ENCODE data around the gene JAKMIP2.

Gene JAKMIP2

DNA sequence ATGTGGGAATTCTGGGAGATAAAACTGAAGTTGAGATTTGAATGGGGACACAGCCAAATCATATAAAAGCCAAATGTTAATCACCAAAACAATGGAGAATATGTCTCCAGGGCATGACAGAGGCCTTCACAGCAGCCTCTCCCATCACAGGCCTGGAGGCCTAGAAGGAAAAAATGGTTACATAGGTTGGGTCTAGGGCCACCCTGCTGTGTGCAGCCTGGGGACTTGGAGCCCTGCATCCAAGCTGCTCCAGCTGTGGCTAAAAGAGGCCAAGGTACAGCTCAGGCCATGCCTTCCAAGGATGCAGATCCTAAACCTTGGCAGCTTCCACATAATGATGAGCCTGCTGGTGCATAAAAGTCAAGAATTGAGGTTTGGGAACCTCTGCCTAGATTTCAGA is 85.1 kb downstream of the JAKMIP2 start:
- DNase-seq (ENCODE audit: low read depth in 2 of 2) = no peak

DNA sequence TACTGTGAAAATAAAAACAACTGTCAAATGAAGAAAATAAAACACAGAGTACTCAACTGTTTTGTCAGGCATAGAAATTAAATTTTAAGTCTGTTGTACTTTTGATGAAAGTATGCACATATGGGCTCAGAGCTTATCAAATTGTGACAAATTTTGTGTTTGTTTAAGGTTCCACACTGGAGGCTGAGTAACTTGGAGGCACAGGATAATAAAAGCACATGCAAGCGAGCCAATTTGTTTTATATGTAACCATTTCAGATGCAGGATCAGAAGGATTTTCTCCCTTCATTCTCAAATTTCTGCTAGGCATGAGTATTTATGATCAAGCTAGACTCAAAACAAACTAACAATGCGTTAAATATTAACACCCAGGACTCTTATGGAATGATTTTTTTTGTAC is 87.8 kb downstream of the JAKMIP2 start:
- no peak for DNase-seq (ENCODE audit: low read depth in 2 of 2)

DNA sequence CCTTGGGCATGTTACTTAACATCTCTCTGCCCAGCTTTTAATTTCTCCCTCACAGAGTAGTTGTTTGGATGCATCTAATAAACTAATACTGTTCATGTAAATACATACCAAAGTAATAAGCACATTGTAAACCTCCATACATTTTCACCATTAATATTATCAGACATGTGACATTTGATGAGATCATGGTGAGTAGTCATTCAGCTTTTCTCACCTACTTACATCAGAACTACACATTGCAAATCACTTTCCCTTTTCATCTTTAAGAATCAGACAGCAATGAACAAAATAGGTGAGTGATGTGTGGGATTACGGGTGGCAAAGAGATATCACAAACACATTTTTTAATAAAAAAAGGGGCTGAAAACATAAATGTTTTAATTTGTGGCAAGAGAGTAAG is 89.3 kb downstream of the JAKMIP2 start:
- no peak for DNase-seq (ENCODE audit: low read depth in 2 of 2)

DNA sequence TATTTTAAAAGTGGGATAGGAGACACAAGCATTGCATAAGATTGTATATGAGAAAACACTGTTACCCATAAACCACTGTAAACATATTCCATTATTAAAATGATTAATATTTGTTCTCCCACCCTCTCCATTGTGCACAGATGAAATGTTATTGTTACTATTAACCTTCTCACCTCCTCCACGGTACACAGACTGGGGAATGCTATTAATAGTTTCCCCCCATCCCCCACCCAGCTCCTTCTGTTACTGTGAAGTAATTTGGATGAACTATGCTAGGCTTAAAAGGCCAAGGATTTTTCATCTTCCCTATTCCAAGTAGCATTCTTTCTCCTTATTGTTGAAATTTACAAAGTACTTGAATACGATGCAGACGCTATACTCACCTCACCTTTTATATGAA is 91.4 kb downstream of the JAKMIP2 start:
- DNase-seq (ENCODE audit: low read depth in 2 of 2) = no peak

DNA sequence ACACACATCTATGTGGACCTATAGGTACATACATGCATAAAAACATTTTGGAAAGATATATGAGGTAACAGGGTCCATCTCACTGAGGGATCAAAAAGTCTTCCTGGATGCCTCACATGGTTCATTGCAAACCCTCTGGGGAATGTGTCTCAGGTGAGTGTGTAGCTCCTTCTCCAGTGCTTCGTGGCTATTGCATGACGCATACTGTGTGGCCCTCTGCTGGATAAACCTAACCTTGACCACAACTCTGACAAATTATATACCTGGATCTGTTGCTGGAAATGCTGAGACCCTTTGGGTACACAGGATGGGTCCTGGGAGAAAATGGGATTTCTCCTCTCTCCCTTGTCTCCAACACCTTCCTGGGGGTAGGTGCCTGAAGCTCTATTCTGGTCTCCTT is 91.9 kb downstream of the JAKMIP2 start:
- DNase-seq (ENCODE audit: low read depth in 2 of 2) = no peak

DNA sequence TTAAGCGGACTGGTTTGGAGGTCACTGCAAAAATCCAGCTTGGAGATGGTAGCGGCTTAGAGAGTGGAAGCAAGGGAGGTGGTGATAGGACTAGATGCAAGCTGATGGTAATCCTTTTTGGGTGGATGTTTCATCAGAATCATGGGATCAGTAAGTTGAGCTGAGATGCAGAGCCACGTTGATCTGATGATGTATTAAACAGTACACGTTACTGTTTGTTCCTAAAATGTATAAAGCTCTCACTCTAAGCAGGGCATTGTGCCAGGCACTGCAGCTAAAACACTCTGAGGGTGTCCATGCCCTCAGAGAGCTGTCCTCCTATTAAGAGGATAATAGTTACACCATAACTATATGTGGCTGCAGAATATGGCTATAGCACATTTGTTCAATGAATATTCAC is 93.1 kb downstream of the JAKMIP2 start:
- no peak for DNase-seq (ENCODE audit: low read depth in 2 of 2)

DNA sequence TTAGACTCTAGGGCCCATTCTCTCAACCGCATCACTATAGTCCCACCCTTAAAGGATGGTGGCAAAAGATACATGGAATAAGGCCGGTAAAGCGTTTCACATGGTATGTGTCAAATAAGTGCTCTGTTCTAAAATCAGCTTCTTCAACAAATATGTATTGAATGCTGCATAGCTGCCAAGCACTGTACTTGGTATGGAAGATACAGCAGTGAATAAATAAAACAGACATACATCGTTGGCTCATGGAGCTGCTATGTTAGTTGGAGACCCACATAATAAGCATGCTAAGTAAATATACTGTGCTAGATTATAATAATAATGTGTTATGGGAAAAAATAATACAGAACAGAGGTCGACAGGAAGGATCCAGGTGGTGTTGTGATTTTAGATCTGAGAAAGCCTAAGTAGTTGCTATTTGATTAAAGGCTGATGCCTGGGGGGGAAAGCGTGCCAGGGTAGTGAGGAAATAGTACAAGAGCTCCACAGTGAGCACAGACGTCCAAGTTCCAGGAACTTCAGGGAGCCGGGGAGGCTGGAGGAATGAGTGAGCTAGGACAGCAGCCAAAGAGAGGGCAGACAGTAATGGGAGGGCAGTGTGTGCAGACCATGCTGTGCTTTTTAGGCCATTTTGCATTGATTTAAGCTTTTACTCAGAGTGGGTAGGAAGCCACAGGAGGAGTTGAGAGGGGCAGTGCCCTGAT is 93.7 kb downstream of the JAKMIP2 start:
- DNase-seq (ENCODE audit: low read depth in 2 of 2) = no peak

DNA sequence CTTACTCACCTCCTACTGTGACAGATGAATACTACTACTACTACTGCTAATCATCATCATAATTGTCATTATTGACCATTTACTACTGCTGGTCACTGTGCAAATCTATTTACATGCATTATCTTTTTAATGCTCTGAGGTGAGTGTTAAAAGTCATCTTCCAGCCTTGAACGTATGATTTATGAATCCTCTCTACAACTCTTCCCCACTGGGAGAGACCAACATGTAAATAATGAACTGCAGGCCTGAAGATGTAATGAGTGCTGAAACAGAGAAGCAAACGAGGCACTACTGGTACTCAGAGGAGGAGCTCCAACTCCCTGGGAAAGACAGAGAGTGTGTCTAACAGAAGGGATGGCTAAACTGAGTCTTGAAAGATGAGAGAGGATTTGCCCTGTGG is 95.4 kb downstream of the JAKMIP2 start:
- DNase-seq (ENCODE audit: low read depth in 2 of 2) = no peak

DNA sequence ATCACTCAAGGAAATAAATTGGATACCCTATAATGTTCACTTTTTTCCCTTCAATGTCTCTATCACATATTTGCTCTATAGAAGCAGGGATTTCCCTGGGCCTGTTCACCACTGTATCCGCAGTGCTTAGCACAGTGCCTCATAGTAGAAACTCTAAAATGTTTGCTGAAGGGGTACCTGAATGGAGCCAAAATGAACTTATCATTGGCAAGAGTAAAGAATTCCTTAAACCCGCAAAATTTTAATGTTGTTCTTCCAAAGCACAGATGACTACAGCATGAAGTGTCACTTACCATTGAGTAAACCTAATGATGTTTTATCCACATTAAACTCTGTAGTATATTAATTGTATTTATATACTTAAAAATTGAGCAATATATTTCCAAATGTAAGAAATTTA is 96.1 kb downstream of the JAKMIP2 start:
- DNase-seq (ENCODE audit: low read depth in 2 of 2) = no peak

DNA sequence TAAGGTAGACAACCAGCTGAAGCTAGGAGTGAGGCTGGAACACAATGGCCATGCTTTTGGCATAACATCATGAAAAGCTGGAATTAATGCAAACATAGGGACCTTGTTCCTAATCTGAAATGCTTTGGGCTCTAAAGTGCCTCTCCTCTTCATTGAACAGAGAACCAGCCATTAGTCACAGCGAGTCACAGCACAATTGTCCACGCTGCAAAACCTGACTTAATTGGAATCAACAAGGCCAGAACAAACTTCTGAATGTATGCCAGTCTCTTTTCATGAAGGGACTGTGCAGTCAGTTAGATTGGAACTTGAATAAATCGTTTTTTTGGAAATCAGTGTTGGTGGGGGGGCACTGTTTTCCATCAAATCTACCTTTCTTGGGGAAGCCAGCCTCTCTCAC is 96.5 kb downstream of the JAKMIP2 start:
- no peak for DNase-seq (ENCODE audit: low read depth in 2 of 2)

DNA sequence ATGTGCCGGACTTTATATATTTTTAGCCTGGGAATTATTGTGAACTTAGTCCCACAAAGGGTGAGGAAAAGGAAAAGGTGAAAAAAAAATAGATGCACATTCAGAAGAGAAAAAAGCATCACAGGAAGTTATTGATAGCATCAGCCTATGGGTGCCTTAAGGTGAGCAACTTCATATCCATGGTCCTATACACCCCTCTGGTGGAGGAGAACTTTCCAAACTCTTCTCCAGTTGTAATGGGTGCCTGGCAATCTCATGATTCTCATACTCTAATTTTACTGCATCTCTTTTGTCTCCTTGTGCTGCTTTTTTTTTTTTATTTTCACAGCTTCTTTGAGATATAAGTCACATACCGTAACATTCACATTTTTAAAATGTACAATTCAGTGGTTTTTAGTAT is 107.4 kb downstream of the JAKMIP2 start:
- DNase-seq (ENCODE audit: low read depth in 2 of 2) = no peak

DNA sequence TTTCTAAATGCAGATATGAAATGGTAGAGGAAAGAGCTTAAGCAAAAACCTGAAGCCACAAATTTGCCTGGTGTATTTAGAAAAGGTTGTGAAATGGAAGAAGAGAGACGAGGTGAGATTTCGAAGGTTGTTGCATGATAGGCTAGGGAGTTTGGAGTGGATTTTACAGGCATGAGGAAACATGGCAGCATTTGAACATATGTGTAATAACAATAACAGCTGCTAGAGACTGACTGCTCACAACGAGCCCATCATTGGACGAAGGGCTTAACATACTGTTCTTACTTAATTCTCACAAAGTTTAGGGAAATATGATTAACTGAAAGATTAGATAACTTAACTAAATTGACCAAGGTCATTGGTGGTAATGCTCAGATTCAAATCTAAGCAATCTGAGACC is 108.1 kb downstream of the JAKMIP2 start:
- no peak for DNase-seq (ENCODE audit: low read depth in 2 of 2)

DNA sequence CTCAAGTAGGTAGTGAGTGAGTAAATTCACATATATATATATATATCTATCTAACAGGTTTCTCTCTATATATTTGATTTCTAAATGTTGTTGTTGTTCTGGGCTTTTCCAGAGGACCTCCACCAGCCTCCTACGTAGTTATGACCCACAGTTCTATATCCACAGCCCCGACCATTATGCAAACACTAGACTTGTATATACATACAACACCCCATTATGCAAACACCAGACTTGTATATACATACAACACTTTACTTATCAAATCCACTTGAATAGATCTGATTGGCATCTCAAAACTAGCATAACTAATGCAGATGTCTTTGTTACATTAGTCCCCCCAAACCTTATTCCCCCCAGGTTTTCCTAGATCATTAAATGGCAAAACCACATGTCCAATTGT is 108.7 kb downstream of the JAKMIP2 start:
- no peak for DNase-seq (ENCODE audit: low read depth in 2 of 2)

DNA sequence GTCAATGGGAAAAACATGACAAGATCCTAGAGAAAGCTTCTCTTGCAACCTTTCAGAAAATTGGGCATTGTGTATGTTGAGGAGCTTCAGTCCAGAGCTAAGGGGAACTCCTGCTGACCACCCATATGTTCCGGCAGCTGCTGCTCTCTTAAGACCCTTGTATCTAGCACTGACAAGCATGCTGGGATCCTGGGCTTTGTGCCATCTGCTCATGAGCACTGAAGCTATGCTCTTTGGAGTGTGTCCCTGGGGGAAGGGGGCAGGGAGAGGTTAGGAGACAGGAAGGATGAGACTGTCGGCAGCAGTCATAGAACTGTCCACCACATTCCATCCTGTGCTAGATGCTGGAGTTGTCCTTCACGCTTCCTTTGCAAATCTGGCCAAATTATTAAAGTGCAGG is 109.3 kb downstream of the JAKMIP2 start:
- no peak for DNase-seq (ENCODE audit: low read depth in 2 of 2)

DNA sequence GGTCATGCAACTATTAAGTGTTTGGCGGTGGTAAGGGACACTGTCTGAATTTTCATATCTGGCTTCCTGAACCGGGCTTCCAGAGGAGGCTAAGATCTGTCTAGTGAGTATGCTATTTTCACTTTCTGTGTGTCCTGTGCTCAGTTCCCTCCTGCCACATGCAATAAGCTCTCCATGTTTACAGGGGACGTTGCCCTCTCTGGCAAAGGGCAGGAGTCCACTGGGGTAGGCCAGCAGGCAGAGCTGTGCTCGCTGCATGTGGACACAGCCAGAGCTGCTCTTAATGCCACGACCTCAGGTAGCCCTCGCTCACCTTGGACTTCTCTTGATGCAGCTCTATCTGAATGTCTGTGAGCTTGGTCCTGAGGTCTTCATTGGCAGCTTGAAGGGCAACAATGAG is 111.2 kb downstream of the JAKMIP2 start:
- no peak for DNase-seq (ENCODE audit: low read depth in 2 of 2)

DNA sequence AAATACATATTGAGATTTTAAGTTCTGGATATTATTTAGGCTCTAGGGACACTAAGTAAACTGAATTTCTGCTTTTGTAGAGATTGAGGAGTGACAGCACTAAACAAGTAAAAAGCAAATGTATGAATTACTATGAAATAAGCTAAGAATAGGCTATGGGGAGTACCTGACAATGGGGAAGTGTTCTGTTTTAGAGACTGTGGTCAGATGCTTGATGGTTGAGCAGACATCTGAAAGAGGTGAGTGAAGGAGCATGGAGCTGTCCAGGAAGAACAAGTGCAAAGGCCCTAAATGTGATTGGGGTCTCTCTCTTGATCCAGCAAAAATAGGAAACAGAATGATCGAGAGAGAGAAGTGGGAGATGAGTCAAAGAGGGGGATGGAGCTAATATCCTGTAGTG is 111.7 kb downstream of the JAKMIP2 start:
- DNase-seq (ENCODE audit: low read depth in 2 of 2) = no peak

DNA sequence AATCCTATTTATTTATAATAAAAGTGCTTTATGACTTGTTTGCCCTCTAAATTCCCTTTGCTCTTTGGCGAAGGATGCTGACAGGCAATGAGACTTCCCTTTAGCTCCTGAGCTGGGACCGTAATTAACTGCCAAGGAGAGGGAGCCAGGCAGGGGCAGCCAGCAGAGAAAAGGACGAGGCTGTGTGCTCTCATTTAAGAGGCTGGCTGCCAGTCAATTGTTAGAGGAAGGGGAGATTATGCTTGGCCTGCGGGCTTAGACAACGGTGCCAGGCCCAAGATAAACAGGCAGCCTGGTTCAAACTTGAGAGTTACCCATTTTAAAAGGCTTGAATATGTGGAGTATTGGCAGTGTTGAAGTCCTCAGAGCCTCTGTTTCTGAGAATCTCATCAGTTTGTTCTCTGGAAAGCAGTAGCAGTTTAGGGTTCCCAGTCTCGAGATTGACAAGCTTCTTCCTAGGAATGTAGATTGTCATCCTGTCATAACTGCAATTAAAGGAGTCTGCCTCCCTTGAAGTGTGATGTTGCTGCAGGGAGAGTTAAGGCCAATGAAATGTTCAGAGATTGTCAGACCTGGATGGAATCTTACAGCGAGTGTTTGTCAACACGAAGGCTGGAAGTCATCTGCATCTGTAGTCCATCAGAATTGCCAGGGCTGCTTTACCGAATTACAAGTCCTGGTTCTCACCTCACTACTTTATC is 113.2 kb downstream of the JAKMIP2 start:
- no peak for DNase-seq (ENCODE audit: low read depth in 2 of 2)

DNA sequence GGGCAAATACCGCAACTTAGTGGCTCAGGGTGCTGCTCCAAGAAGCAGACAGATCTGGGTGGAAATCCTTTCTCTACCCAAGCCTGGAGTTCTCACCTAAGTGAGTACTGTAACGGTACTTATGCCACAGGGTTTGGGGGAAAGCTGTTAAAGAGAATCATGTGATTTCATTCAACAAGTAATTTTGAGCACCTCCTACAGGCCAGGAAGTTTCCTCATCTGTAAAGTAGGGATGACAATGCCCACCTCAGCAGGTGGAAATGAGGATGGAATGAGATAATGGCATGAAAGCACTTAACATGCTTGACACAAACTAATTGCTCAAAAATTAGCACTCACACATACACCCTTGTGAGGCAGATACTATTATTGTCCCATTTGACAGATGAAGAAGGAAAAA is 114.1 kb downstream of the JAKMIP2 start:
- DNase-seq (ENCODE audit: low read depth in 2 of 2) = no peak

DNA sequence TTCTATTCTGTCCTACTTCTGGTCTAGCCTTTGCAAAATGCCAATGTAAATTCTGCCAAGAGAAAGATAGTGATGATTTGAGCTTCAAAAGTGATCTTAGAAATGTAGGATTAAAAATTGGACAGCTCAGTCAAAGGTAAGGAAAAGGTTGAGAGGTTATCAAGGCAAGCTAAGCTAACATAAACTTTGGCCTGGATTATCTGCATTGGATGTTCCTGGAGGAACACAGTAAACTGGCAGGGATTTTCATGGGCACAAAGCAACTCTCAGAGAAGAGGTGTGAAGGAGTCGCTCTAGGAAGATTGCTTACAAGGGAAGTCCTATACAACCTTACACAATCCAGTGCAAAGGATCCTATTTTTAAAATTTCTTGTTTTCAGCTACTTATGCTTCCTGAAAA is 115.2 kb downstream of the JAKMIP2 start:
- no peak for DNase-seq (ENCODE audit: low read depth in 2 of 2)

DNA sequence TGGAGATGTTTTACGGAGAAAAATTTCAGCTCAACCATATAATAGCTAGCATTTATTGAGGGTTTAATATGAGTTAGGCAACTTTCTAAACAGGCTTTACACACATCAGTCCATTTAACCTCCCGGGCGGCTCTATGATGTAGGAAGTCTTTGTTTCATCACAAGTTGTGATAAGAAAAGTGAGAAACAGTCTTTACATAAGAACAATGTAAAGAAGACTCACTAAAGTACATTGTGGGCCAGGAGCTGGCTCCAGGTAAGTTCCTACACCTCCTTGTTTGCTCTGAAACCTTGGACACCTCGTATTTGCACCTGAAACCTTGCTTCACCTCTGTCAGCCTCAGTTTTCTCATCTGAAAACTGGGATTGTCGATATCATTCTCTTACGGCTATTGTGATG is 116.1 kb downstream of the JAKMIP2 start:
- no peak for DNase-seq (ENCODE audit: low read depth in 2 of 2)

DNA sequence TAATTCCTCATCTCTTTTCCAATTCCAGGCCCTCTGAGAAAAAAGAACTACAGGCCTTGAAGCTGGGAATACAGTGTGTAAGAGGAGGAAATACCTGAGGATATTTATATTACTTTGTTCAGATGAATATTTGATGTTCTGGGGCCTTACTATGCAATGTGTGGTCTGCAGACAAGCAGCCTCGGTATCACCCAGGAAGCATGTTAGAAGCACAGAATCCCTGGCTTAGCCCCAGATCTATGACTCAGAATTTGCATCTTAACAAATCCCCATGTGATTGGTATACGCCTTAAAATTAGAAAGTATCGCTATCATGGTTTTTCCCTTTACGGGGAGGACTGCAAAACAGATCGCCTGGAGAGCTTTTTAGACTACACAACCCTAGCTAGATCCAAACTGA is 121.0 kb downstream of the JAKMIP2 start:
- DNase-seq (ENCODE audit: low read depth in 2 of 2) = no peak

DNA sequence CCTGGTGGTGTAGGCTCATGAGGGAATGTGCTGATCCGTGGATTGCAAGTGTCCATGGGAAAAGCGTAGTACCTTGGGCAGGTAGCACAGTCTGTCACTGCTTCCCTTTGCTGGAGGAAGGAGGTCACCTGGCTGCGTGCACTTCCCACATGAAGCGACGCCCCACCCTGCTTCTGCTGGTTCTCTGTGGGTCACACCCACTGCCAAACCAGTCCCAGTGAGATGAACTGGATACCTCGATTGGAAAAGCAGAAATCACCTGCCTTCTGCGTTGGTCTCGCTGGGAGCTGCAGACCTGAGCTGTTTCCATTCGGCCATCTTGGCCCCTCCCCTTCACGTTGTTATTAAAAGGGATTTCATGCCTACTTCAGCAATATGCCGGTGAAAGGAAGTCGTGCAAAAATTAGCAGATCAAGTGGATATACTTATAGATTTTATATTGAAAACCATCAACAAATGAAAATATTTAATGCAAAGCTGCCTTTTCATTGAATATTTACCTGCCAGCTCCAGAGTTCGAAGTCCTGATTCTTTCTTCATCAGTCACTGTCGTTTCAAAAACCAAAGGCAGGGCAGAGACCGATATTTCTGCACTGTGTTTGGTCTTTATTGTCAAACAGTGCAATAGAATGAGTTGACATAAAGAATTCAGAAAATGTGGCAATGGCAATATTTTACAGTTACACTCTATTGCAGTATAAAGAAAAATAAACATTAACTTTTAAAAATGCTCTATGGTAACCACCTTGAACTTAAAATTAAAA is 123.2 kb downstream of the JAKMIP2 start:
- no peak for DNase-seq (ENCODE audit: low read depth in 2 of 2)

DNA sequence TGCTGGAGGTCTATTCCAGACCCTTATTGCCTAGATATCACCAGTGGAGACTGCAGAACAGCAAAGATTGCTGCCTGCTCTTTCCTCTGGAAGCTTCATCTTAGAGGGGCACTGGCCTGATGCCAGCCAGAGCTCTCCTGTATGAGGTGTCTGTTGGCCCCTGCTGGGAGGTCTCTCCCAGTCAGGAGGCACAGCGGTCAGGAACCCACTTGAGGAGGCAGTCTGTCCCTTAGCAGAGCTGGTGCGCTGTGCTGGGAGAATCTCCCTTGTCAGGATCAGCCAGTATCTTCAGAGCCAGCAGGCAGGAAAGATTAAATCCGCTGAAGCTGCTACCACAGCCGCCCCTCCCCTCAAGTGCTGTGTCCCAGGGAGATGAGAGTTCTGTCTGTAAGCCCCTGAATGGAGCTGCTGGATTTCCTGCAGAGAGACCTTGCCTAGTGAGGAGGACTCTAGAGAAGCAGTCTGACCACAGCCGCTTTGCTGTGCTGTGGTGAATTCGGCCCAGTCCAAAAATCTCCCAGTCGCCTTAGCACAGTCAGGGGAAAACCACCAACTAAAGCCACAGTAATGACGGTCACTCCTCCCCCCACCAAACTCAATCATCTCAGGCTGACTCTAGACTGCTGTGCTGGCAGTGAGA is 124.1 kb downstream of the JAKMIP2 start:
- DNase-seq (ENCODE audit: low read depth in 2 of 2) = no peak
